Uterus (tissue), 2 donors: ENCODE results near the gene NOX4.

ENCODE experiments used
- POLR2A ChIP-seq, 2 donors: fragments of 450-650 bp; IDR thresholded peaks; one replicate each; pipeline ENCODE4 v1.6.1; 2016; ENCODE audit warnings: antibody characterized with exemption in 2 of 2, mild to moderate bottlenecking in 1 of 2, moderate library complexity in 1 of 2
- TF ChIP-seq, protein P1 (sequence below), 4 experiments: fragments of 200-600 bp in 2 of 4; fragments of 450-650 bp in 2 of 4; sonication (generic) in 2 of 4; IDR thresholded peaks; one replicate each; pipeline ENCODE4 v1.5.1; 2016 to 2019; ENCODE audit warnings: antibody characterized with exemption in 4 of 4, mild to moderate bottlenecking in 2 of 4, moderate library complexity in 1 of 4

DNA sequence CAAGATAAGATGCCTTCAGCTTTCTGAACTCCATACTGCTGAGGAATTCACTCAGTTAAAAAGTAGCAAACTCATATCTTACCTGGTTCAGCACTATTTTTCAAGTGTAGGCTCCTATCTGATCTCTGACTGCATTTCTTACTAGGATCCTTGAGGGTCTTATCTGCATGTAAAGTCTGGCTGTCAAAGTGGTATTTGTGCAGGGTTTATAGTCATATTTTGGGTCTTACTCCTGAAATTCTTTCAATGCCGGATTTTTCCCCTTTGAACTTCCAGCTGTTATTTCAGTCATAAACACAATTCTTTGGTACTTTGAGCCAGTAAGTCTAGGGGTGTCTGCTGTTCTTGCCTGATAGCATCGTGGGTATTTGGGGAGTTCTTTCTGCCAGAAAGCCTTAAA is 25.3 kb upstream of the NOX4 start:
- no peak for TF ChIP-seq POLR2A (IDR thresholded peaks at IDR 0.05)
- TF ChIP-seq, protein P1, sequence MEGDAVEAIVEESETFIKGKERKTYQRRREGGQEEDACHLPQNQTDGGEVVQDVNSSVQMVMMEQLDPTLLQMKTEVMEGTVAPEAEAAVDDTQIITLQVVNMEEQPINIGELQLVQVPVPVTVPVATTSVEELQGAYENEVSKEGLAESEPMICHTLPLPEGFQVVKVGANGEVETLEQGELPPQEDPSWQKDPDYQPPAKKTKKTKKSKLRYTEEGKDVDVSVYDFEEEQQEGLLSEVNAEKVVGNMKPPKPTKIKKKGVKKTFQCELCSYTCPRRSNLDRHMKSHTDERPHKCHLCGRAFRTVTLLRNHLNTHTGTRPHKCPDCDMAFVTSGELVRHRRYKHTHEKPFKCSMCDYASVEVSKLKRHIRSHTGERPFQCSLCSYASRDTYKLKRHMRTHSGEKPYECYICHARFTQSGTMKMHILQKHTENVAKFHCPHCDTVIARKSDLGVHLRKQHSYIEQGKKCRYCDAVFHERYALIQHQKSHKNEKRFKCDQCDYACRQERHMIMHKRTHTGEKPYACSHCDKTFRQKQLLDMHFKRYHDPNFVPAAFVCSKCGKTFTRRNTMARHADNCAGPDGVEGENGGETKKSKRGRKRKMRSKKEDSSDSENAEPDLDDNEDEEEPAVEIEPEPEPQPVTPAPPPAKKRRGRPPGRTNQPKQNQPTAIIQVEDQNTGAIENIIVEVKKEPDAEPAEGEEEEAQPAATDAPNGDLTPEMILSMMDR (IDR thresholded peaks at IDR 0.05) = no peak
